Memory B cell (primary cell): Measurements from ENCODE around the gene CNPY1.

ENCODE experiments used
- ATAC-seq: fragments of 150-1000 bp; cut with Tn5 transposase; 2 replicates; pipeline ENCODE4 v1.10.0; 2021; ENCODE audit warnings: low read depth, mild to moderate bottlenecking, moderate library complexity
- DNase-seq, 2 donors: peaks; one replicate each; pipeline ENCODE4 v3.0.0; 2022; ENCODE audit warnings: low spot score in 2 of 2
- H3K27ac Mint-ChIP-seq: one replicate; pipeline ENCODE4 v1.8.0; 2022; ENCODE audit warnings: mild to moderate bottlenecking, moderate library complexity, mixed read lengths
- H3K27me3 Mint-ChIP-seq: one replicate; pipeline ENCODE4 v1.8.0; 2022; ENCODE audit warnings: mixed read lengths
- H3K36me3 Mint-ChIP-seq: one replicate; pipeline ENCODE4 v1.8.0; 2022; ENCODE audit warnings: mild to moderate bottlenecking, mixed read lengths
- H3K4me1 Mint-ChIP-seq: one replicate; pipeline ENCODE4 v1.8.0; 2022; ENCODE audit warnings: mixed read lengths
- H3K4me3 Mint-ChIP-seq: one replicate; pipeline ENCODE4 v1.8.0; 2022; ENCODE audit warnings: mild to moderate bottlenecking, moderate library complexity, mixed read lengths
- H3K9me3 Mint-ChIP-seq: one replicate; pipeline ENCODE4 v1.8.0; 2022; ENCODE audit warnings: mixed read lengths

Gene CNPY1

GRCh38 chr7:155493744-155494538, 52.4 kb downstream of the CNPY1 start:
- DNase-seq (no peak), ATAC-seq (no peak)
- Mint-ChIP-seq H3K4me3 (no peak overlapping the region), H3K4me1 (peaks cover 18% of the 10 kb centered on the region), H3K27me3 (peaks cover 10% of the 10 kb centered on the region), H3K36me3 (peaks cover 6% of the 10 kb centered on the region), H3K27ac (no peak overlapping the region), H3K9me3 (peaks cover 2% of the 10 kb centered on the region)

- Mint-ChIP-seq H3K9me3 (peaks cover 2% of the 10 kb centered on the region), H3K4me3 (peak overlapping the region; percentile 92), H3K27me3 (peaks cover 4% of the 10 kb centered on the region), H3K27ac (peak overlapping the region; percentile 96), H3K4me1 (peaks cover 22% of the 10 kb centered on the region), H3K36me3 (peaks cover 6% of the 10 kb centered on the region)
- no peak for DNase-seq
- no peak for ATAC-seq
Measured at GRCh38 chr7:155491812-155492211, 54.5 kb downstream of the CNPY1 start.

GRCh38 chr7:155490697-155491628, 55.4 kb downstream of the CNPY1 start:
- ATAC-seq (peak; percentile 74), DNase-seq (peak; percentile 39 to 51)
- peaks cover 4% of the 10 kb centered on the region for H3K27me3 Mint-ChIP-seq
- peak overlapping the region; percentile 96 for H3K27ac Mint-ChIP-seq
- peaks cover 22% of the 10 kb centered on the region for H3K4me1 Mint-ChIP-seq
- peak overlapping the region; percentile 92 for H3K4me3 Mint-ChIP-seq
- H3K36me3 Mint-ChIP-seq, result peaks cover 6% of the 10 kb centered on the region
- H3K9me3 Mint-ChIP-seq, result peaks cover 2% of the 10 kb centered on the region

GRCh38 chr7:155489862-155490696, 56.3 kb downstream of the CNPY1 start:
- DNase-seq (no peak), ATAC-seq (no peak)
- Mint-ChIP-seq H3K27me3 (peaks cover 4% of the 10 kb centered on the region), H3K4me3 (peak overlapping the region; percentile 92), H3K9me3 (peaks cover 2% of the 10 kb centered on the region), H3K27ac (peak overlapping the region; percentile 96), H3K36me3 (peaks cover 6% of the 10 kb centered on the region), H3K4me1 (peaks cover 22% of the 10 kb centered on the region)

GRCh38 chr7:155489158-155489840, 57.1 kb downstream of the CNPY1 start:
- ATAC-seq (peak; percentile 74), DNase-seq (no peak)
- H3K27me3 Mint-ChIP-seq, result peaks cover 4% of the 10 kb centered on the region
- H3K36me3 Mint-ChIP-seq, result peaks cover 6% of the 10 kb centered on the region
- peak overlapping the region; percentile 73 for H3K27ac Mint-ChIP-seq
- peaks cover 22% of the 10 kb centered on the region for H3K4me1 Mint-ChIP-seq
- H3K4me3 Mint-ChIP-seq, result peak overlapping the region; percentile 92
- peaks cover 2% of the 10 kb centered on the region for H3K9me3 Mint-ChIP-seq

- H3K9me3 Mint-ChIP-seq, result peaks cover 2% of the 10 kb centered on the region
- peak overlapping the region; percentile 92 for H3K4me3 Mint-ChIP-seq
- H3K27me3 Mint-ChIP-seq, result peaks cover 4% of the 10 kb centered on the region
- peaks cover 22% of the 10 kb centered on the region for H3K4me1 Mint-ChIP-seq
- peak overlapping the region; percentile 73 for H3K27ac Mint-ChIP-seq
- ATAC-seq (no peak), DNase-seq (no peak)
- peaks cover 6% of the 10 kb centered on the region for H3K36me3 Mint-ChIP-seq
Measured at GRCh38 chr7:155488483-155489127, 57.8 kb downstream of the CNPY1 start.

GRCh38 chr7:155487509-155488482, 58.6 kb downstream of the CNPY1 start:
- peaks cover 2% of the 10 kb centered on the region for H3K9me3 Mint-ChIP-seq
- H3K36me3 Mint-ChIP-seq, result peaks cover 6% of the 10 kb centered on the region
- H3K27me3 Mint-ChIP-seq, result peaks cover 4% of the 10 kb centered on the region
- H3K27ac Mint-ChIP-seq, result no peak overlapping the region
- DNase-seq (no peak), ATAC-seq (no peak)
- peaks cover 22% of the 10 kb centered on the region for H3K4me1 Mint-ChIP-seq
- no peak overlapping the region for H3K4me3 Mint-ChIP-seq

- Mint-ChIP-seq H3K4me1 (peaks cover 28% of the 10 kb centered on the region), H3K9me3 (peaks cover 2% of the 10 kb centered on the region), H3K36me3 (peaks cover 6% of the 10 kb centered on the region), H3K4me3 (no peak overlapping the region), H3K27me3 (peaks cover 5% of the 10 kb centered on the region), H3K27ac (no peak overlapping the region)
- DNase-seq (no peak), ATAC-seq (no peak)
Measured at GRCh38 chr7:155486783-155487508, 59.4 kb downstream of the CNPY1 start.

- no peak overlapping the region for H3K4me3 Mint-ChIP-seq
- H3K27ac Mint-ChIP-seq, result no peak overlapping the region
- no peaks in the 10 kb centered on the region for H3K9me3 Mint-ChIP-seq
- peaks cover 16% of the 10 kb centered on the region for H3K4me1 Mint-ChIP-seq
- H3K36me3 Mint-ChIP-seq, result no peaks in the 10 kb centered on the region
- no peak for ATAC-seq
- DNase-seq, result no peak
- H3K27me3 Mint-ChIP-seq, result peaks cover 6% of the 10 kb centered on the region
Measured at GRCh38 chr7:155484483-155485399, 61.6 kb downstream of the CNPY1 start.

- Mint-ChIP-seq H3K9me3 (no peaks in the 10 kb centered on the region), H3K4me3 (no peak overlapping the region), H3K27ac (peak overlapping the region; percentile 95), H3K36me3 (peaks cover under 1% of the 10 kb centered on the region), H3K4me1 (peaks cover 12% of the 10 kb centered on the region), H3K27me3 (peaks cover 6% of the 10 kb centered on the region)
- ATAC-seq (no peak), DNase-seq (no peak)
Measured at GRCh38 chr7:155483868-155484325, 62.5 kb downstream of the CNPY1 start.

GRCh38 chr7:155483245-155483644, 63.1 kb downstream of the CNPY1 start:
- peak overlapping the region; percentile 75 for H3K4me3 Mint-ChIP-seq

More at GRCh38 chr7:155483245-155483644, 63.1 kb downstream of the CNPY1 start:
- peaks cover 2% of the 10 kb centered on the region for H3K36me3 Mint-ChIP-seq
- ATAC-seq, result no peak
- no peak for DNase-seq
- H3K27me3 Mint-ChIP-seq, result peaks cover 7% of the 10 kb centered on the region
- no peaks in the 10 kb centered on the region for H3K9me3 Mint-ChIP-seq
- peaks cover 9% of the 10 kb centered on the region for H3K4me1 Mint-ChIP-seq
- peak overlapping the region; percentile 95 for H3K27ac Mint-ChIP-seq
